ENCODE data around the gene RRP1B. TPM values are rescaled to one million over a fixed set of nuclear protein-coding genes. Genes with fewer than 3 reads are reported as not detected.

RRP1B gene
- total RNA-seq, 1 experiment from 2014 or later, result 30.7 TPM

DNA sequence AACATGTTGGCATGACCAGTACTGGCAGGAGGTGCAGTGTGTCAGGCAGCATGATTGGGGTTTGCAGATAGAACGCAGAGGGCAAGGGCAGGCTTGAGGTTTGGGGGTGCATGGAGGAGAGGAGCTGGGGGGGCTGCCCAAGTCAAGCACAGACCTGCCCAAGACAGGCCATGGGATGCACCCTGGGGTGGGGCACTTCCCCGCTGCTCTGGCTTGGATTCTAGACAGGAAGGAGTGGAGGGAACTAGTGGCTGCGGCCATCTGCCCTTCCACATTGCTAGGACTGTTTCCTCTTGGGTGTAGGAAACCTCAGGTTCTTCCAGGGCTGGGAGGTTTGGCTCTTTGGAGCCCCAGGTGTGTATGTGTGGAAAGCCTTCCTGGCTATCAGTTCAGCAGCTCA, 62.6 kb downstream of the RRP1B start:
- in situ Hi-C loops (cut with HindIII; ENCODE audit: low pct_unique_long_range_greater_than_20kb, low sequenced_read_pairs), result no loop called here
- intact Hi-C loops (cut with micrococcal nuclease; ENCODE audit: unreplicated experiment), result no loop called here
- Histone ChIP-seq H3K36me3 (ENCODE audit: control insufficient read depth, insufficient read depth, low read length) (peaks cover 3% of the 10 kb centered on the region; the same call in 1 of the 2 replicates), H3K9me3 (ENCODE audit: control insufficient read depth, insufficient read depth, low read depth, low read length) (no peaks in the 10 kb centered on the region), H3K27ac (ENCODE audit: low read length) (peak overlapping the region; percentile 79), H3K4me1 (ENCODE audit: control insufficient read depth, insufficient read depth, low read length) (peaks cover 47% of the 10 kb centered on the region), H3K4me3 (ENCODE audit: low read depth in 2 of 2, low read length in 2 of 2) (peak overlapping the region; percentile 75 to 78), H3K27me3 (ENCODE audit: control insufficient read depth, insufficient read depth, low read length) (no peaks in the 10 kb centered on the region)
- BruUV-seq (replicated peaks), result TSS peak; percentile 74
- no peak for DNase-seq (ENCODE audit: low read depth, low spot score)
- TF ChIP-seq, protein P1, sequence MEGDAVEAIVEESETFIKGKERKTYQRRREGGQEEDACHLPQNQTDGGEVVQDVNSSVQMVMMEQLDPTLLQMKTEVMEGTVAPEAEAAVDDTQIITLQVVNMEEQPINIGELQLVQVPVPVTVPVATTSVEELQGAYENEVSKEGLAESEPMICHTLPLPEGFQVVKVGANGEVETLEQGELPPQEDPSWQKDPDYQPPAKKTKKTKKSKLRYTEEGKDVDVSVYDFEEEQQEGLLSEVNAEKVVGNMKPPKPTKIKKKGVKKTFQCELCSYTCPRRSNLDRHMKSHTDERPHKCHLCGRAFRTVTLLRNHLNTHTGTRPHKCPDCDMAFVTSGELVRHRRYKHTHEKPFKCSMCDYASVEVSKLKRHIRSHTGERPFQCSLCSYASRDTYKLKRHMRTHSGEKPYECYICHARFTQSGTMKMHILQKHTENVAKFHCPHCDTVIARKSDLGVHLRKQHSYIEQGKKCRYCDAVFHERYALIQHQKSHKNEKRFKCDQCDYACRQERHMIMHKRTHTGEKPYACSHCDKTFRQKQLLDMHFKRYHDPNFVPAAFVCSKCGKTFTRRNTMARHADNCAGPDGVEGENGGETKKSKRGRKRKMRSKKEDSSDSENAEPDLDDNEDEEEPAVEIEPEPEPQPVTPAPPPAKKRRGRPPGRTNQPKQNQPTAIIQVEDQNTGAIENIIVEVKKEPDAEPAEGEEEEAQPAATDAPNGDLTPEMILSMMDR (IDR thresholded peaks at IDR 0.05), result no peak
- TF ChIP-seq, protein P2, sequence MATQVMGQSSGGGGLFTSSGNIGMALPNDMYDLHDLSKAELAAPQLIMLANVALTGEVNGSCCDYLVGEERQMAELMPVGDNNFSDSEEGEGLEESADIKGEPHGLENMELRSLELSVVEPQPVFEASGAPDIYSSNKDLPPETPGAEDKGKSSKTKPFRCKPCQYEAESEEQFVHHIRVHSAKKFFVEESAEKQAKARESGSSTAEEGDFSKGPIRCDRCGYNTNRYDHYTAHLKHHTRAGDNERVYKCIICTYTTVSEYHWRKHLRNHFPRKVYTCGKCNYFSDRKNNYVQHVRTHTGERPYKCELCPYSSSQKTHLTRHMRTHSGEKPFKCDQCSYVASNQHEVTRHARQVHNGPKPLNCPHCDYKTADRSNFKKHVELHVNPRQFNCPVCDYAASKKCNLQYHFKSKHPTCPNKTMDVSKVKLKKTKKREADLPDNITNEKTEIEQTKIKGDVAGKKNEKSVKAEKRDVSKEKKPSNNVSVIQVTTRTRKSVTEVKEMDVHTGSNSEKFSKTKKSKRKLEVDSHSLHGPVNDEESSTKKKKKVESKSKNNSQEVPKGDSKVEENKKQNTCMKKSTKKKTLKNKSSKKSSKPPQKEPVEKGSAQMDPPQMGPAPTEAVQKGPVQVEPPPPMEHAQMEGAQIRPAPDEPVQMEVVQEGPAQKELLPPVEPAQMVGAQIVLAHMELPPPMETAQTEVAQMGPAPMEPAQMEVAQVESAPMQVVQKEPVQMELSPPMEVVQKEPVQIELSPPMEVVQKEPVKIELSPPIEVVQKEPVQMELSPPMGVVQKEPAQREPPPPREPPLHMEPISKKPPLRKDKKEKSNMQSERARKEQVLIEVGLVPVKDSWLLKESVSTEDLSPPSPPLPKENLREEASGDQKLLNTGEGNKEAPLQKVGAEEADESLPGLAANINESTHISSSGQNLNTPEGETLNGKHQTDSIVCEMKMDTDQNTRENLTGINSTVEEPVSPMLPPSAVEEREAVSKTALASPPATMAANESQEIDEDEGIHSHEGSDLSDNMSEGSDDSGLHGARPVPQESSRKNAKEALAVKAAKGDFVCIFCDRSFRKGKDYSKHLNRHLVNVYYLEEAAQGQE (IDR thresholded peaks at IDR 0.05; ENCODE audit: insufficient read depth in 1 of 2, low read depth in 2 of 2, low read length in 1 of 2), result no peak
- no peak for TF ChIP-seq SIN3A (IDR thresholded peaks at IDR 0.05; ENCODE audit: borderline replicate concordance, insufficient read depth, low read depth, low read length)
- TF ChIP-seq POLR2AphosphoS5 (IDR thresholded peaks at IDR 0.05; ENCODE audit: low read depth, low read length), result no peak
- TF ChIP-seq TCF7L2 (IDR thresholded peaks at IDR 0.05; ENCODE audit: low read depth, low read length), result no peak
- CTCF ChIA-PET, result no interaction called here
- no peak for ATAC-seq
- POLR2A ChIA-PET, result no interaction called here

DNA sequence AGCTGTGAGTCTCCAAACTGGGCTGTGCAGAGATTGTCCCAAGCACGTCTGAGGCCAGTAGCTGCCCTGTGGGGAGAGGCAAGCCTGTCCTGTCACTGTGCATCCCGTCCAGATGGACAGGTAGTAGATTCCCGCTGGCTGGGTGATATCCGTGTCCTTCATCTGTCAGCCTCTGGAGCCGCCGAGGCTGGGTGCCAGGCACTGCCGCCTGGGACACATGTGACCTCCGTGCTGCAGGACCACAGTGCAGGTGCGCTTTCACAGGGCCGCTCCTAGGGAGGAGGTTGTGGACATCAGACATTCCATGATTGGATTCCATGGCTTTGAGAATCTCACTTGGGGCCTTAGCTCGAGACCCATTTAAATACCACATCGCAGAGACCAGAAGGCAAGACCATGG, 64.3 kb downstream of the RRP1B start:
- ATAC-seq (no peak), DNase-seq (ENCODE audit: low read depth, low spot score) (no peak)
- H3K27ac ChIP-seq (ENCODE audit: low read length), result no peak overlapping the region; the same call in 1 of the 2 replicates
- in situ Hi-C loops (cut with HindIII; ENCODE audit: low pct_unique_long_range_greater_than_20kb, low sequenced_read_pairs), result no loop called here
- H3K4me3 ChIP-seq (ENCODE audit: low read depth in 2 of 2, low read length in 2 of 2), result no peak overlapping the region
- peaks cover 3% of the 10 kb centered on the region; the same call in 1 of the 2 replicates for H3K36me3 ChIP-seq (ENCODE audit: control insufficient read depth, insufficient read depth, low read length)
- peaks cover 60% of the 10 kb centered on the region for H3K4me1 ChIP-seq (ENCODE audit: control insufficient read depth, insufficient read depth, low read length)
- H3K27me3 ChIP-seq (ENCODE audit: control insufficient read depth, insufficient read depth, low read length), result no peaks in the 10 kb centered on the region
- ChIA-PET CTCF (no interaction called here), POLR2A (no interaction called here)
- intact Hi-C loops (cut with micrococcal nuclease; ENCODE audit: unreplicated experiment), result no loop called here
- TSS peak; percentile 36 for BruUV-seq (replicated peaks)
- H3K9me3 ChIP-seq (ENCODE audit: control insufficient read depth, insufficient read depth, low read depth, low read length), result no peaks in the 10 kb centered on the region
- TF ChIP-seq, protein P2 (IDR thresholded peaks at IDR 0.05; ENCODE audit: insufficient read depth in 1 of 2, low read depth in 2 of 2, low read length in 1 of 2), result no peak
- no peak for TF ChIP-seq TCF7L2 (IDR thresholded peaks at IDR 0.05; ENCODE audit: low read depth, low read length)

All from Panc1 (cell line).